HCT116 (cell line): ENCODE measurements around the gene TMCC3.

ENCODE experiments used
- ATF3 ChIP-seq: IDR thresholded peaks from 2 replicates; pipeline ENCODE4 v1.6.1; 2012
- CTCF ChIP-seq, 3 experiments: fragments of 200-600 bp in 1 of 3; sonication (generic) in 1 of 3; IDR thresholded peaks in 2 of 3; conservative IDR thresholded peaks in 1 of 3; 2 replicates each; pipeline ENCODE4 v1.5.1; 2012 to 2017; ENCODE audit warnings: low read depth in 2 of 3, low read length in 2 of 3, antibody characterized with exemption in 1 of 3, borderline replicate concordance in 1 of 3, control low read depth in 1 of 3, mild to moderate bottlenecking in 1 of 3, mixed read lengths in 1 of 3, mixed run types in 1 of 3, moderate library complexity in 1 of 3; ENCODE audit not compliant: insufficient read depth in 1 of 3
- MAX ChIP-seq: IDR thresholded peaks from 2 replicates; pipeline ENCODE4 v1.6.1; 2012
- REST ChIP-seq: IDR thresholded peaks from 2 replicates; pipeline ENCODE4 v1.6.1; 2012; ENCODE audit warnings: low read depth
- YY1 ChIP-seq: IDR thresholded peaks from 2 replicates; pipeline ENCODE4 v1.6.1; 2011; ENCODE audit warnings: low read length, low read depth, moderate library complexity, mild to moderate bottlenecking; ENCODE audit not compliant: insufficient replicate concordance; ENCODE audit errors: extremely low read depth

GRCh38 chr12:94588346-94588745 is 62.0 kb downstream of the TMCC3 start:
- TF ChIP-seq ATF3 (no peak), YY1 (no peak), CTCF (IDR thresholded peaks at IDR 0.05 in 2 of 3, conservative IDR thresholded peaks at IDR 0.05 in 1 of 3; ENCODE audit: borderline replicate concordance in 1 of 3, insufficient read depth in 1 of 3, low read depth in 2 of 3, low read length in 2 of 3) (no peak), MAX (no peak), REST (no peak)
